IMR-90 (cell line): ENCODE data around the gene ACIN1.

ENCODE experiments used
- BHLHE40 ChIP-seq: fragments of 150-350 bp; IDR thresholded peaks from 2 replicates; pipeline ENCODE4 v1.6.1; 2016; ENCODE audit warnings: mild to moderate bottlenecking, low read depth, low read length
- CEBPB ChIP-seq: IDR thresholded peaks from 2 replicates; pipeline ENCODE4 v1.6.1; 2012; ENCODE audit warnings: low read depth, low read length, improper control_type of control experiment
- CTCF ChIP-seq: conservative IDR thresholded peaks from 2 replicates; pipeline ENCODE4 v1.5.1; 2012; ENCODE audit warnings: mild to moderate bottlenecking, low read depth, low read length, improper control_type of control experiment
- ELK1 ChIP-seq: fragments of 150-350 bp; IDR thresholded peaks from 2 replicates; pipeline ENCODE4 v1.6.1; 2016; ENCODE audit warnings: low read depth, mild to moderate bottlenecking, low read length, moderate library complexity, borderline replicate concordance
- MAFK ChIP-seq: IDR thresholded peaks from 2 replicates; pipeline ENCODE4 v1.6.1; 2012; ENCODE audit warnings: low read depth, low read length, improper control_type of control experiment
- MXI1 ChIP-seq: IDR thresholded peaks from 2 replicates; pipeline ENCODE4 v1.6.1; 2012; ENCODE audit warnings: low read depth, mild to moderate bottlenecking, low read length, moderate library complexity, borderline replicate concordance
- POLR2A ChIP-seq: IDR thresholded peaks from 2 replicates; pipeline ENCODE4 v1.6.1; 2012; ENCODE audit warnings: mild to moderate bottlenecking, low read depth, low read length
- RFX5 ChIP-seq: IDR thresholded peaks from 2 replicates; pipeline ENCODE4 v1.8.0; 2012; ENCODE audit warnings: low read depth, mild to moderate bottlenecking, low read length, moderate library complexity
- SMC3 ChIP-seq: fragments of 150-350 bp; IDR thresholded peaks from 2 replicates; pipeline ENCODE4 v1.6.1; 2016; ENCODE audit warnings: low read depth, mild to moderate bottlenecking, antibody characterized with exemption, low read length, moderate library complexity

GRCh38 chr14:23009483-23009938 lies 85.4 kb downstream of the ACIN1 start:
- TF ChIP-seq CTCF: no peak
- TF ChIP-seq POLR2A: no peak
- TF ChIP-seq BHLHE40: no peak
- no peak for TF ChIP-seq CEBPB
- TF ChIP-seq RFX5: no peak
- no peak for TF ChIP-seq MXI1
- no peak for TF ChIP-seq MAFK
- TF ChIP-seq SMC3: no peak
- TF ChIP-seq ELK1: no peak
